GM23338 (cell line): ENCODE results near the gene HS6ST2. TPM values are rescaled to one million over a fixed set of nuclear protein-coding genes. Genes with fewer than 3 reads are reported as not detected.

ENCODE experiments used
- ATAC-seq: fragments of 200-7000 bp; cut with Tn5 transposase; 3 replicates; pipeline ENCODE4 v1.9.1; 2020
- DNase-seq: peaks from one replicate; pipeline ENCODE4 v3.0.0-alpha.2; 2015; ENCODE audit warnings: low spot score
- H2AFZ ChIP-seq: fragments of 200-600 bp; sonication (generic); 2 replicates; pipeline ENCODE4 v1.8.0; 2016; ENCODE audit warnings: antibody characterized with exemption, mild to moderate bottlenecking, moderate library complexity
- H3F3A ChIP-seq: fragments of 200-600 bp; sonication (generic); replicated peaks from 2 replicates; pipeline ENCODE4 v1.8.0; 2017; ENCODE audit warnings: antibody characterized with exemption, mixed run types, low read depth
- H3K27ac ChIP-seq: fragments of 200-600 bp; sonication (generic); 2 replicates; pipeline ENCODE4 v1.6.1; 2016; ENCODE audit warnings: low read depth
- H3K27me3 ChIP-seq: fragments of 200-600 bp; sonication (generic); 2 replicates; pipeline ENCODE4 v1.8.0; 2016; ENCODE audit warnings: mild to moderate bottlenecking, mixed run types, moderate library complexity; ENCODE audit not compliant: insufficient read depth
- H3K36me3 ChIP-seq: fragments of 200-600 bp; sonication (generic); 2 replicates; pipeline ENCODE4 v1.8.0; 2016; ENCODE audit warnings: mild to moderate bottlenecking; ENCODE audit not compliant: insufficient read depth
- H3K4me1 ChIP-seq: fragments of 200-600 bp; sonication (generic); 2 replicates; pipeline ENCODE4 v1.8.0; 2016; ENCODE audit warnings: mild to moderate bottlenecking, moderate library complexity; ENCODE audit not compliant: insufficient read depth
- H3K4me2 ChIP-seq: fragments of 200-600 bp; sonication (generic); 2 replicates; pipeline ENCODE4 v1.7.1; 2017; ENCODE audit warnings: mixed run types
- H3K4me3 ChIP-seq: fragments of 200-600 bp; sonication (generic); 2 replicates; pipeline ENCODE4 v1.6.1; 2016; ENCODE audit warnings: mixed run types
- H3K79me2 ChIP-seq: fragments of 200-600 bp; sonication (generic); replicated peaks from 2 replicates; pipeline ENCODE4 v1.8.0; 2017; ENCODE audit warnings: mild to moderate bottlenecking; ENCODE audit not compliant: insufficient read depth
- H3K9me2 ChIP-seq: fragments of 200-600 bp; sonication (generic); 2 replicates; pipeline ENCODE4 v1.8.0; 2017; ENCODE audit not compliant: insufficient read depth
- H4K20me1 ChIP-seq: fragments of 200-600 bp; sonication (generic); replicated peaks from 2 replicates; pipeline ENCODE4 v1.8.0; 2017; ENCODE audit warnings: mild to moderate bottlenecking; ENCODE audit not compliant: insufficient read depth
- H3K27ac Mint-ChIP-seq: 2 replicates; pipeline ENCODE4 v1.8.0; 2020; ENCODE audit warnings: inconsistent platforms, mild to moderate bottlenecking, moderate library complexity, mixed read lengths
- H3K27me3 Mint-ChIP-seq: 3 replicates; pipeline ENCODE4 v1.8.0; 2022; ENCODE audit warnings: low read depth, mild to moderate bottlenecking, moderate library complexity, mixed read lengths, inconsistent platforms; ENCODE audit not compliant: insufficient read depth, poor library complexity
- H3K36me3 Mint-ChIP-seq: 3 replicates; pipeline ENCODE4 v1.8.0; 2021; ENCODE audit warnings: low read depth, mild to moderate bottlenecking, inconsistent platforms, moderate library complexity, mixed read lengths
- H3K4me1 Mint-ChIP-seq: 3 replicates; pipeline ENCODE4 v1.8.0; 2020; ENCODE audit warnings: mild to moderate bottlenecking, inconsistent platforms, mixed read lengths
- H3K4me3 Mint-ChIP-seq: 3 replicates; pipeline ENCODE4 v1.8.0; 2021; ENCODE audit warnings: moderate library complexity, mild to moderate bottlenecking, inconsistent platforms, mixed read lengths
- H3K9me3 Mint-ChIP-seq: 3 replicates; pipeline ENCODE4 v1.8.0; 2020; ENCODE audit warnings: moderate library complexity, mild to moderate bottlenecking, inconsistent platforms, mixed read lengths
- CREB1 ChIP-seq: fragments of 250-450 bp; sonication (Bioruptor Pico); IDR thresholded peaks from 2 replicates; pipeline ENCODE4 v1.5.0; 2020; ENCODE audit warnings: low read depth, mild to moderate bottlenecking, moderate library complexity
- CTCF ChIP-seq, 2 experiments: fragments of 200-600 bp in 1 of 2; sonication (generic) in 1 of 2; conservative IDR thresholded peaks; 2 replicates each; pipeline versions ENCODE4 v1.5.1 to v1.6.1; 2016 to 2017; ENCODE audit warnings: antibody characterized with exemption in 2 of 2, low read depth in 2 of 2, mild to moderate bottlenecking in 2 of 2, moderate library complexity in 1 of 2
- ETS1 ChIP-seq: IDR thresholded peaks from 2 replicates; pipeline ENCODE4 v1.6.1; 2016; ENCODE audit warnings: antibody characterized with exemption
- EZH2 ChIP-seq: fragments of 200-600 bp; sonication (generic); IDR thresholded peaks from one replicate; pipeline ENCODE4 v1.8.0; 2017; ENCODE audit warnings: antibody characterized with exemption, mild to moderate bottlenecking, low read depth; ENCODE audit not compliant: unreplicated experiment
- EZH2phosphoT487 ChIP-seq: fragments of 200-600 bp; sonication (generic); IDR thresholded peaks from one replicate; pipeline ENCODE4 v1.8.1; 2018; ENCODE audit warnings: antibody characterized with exemption; ENCODE audit not compliant: unreplicated experiment
- JUNB ChIP-seq: IDR thresholded peaks from one replicate; pipeline ENCODE4 v1.6.1; 2016; ENCODE audit warnings: antibody characterized with exemption; ENCODE audit not compliant: unreplicated experiment
- NANOG ChIP-seq: IDR thresholded peaks from 2 replicates; pipeline ENCODE4 v1.6.1; 2016; ENCODE audit warnings: antibody characterized with exemption, borderline replicate concordance
- POLR2AphosphoS5 ChIP-seq: IDR thresholded peaks from 2 replicates; pipeline ENCODE4 v1.6.1; 2016; ENCODE audit warnings: antibody characterized with exemption, low read depth
- REST ChIP-seq: IDR thresholded peaks from one replicate; pipeline ENCODE4 v1.6.1; 2018; ENCODE audit warnings: antibody characterized with exemption; ENCODE audit not compliant: unreplicated experiment
- STAT1 ChIP-seq: IDR thresholded peaks from one replicate; pipeline ENCODE4 v1.6.1; 2016; ENCODE audit warnings: antibody characterized with exemption; ENCODE audit not compliant: unreplicated experiment
- ZNF114 ChIP-seq: fragments of 250-450 bp; sonication (Bioruptor Pico); IDR thresholded peaks from 2 replicates; pipeline ENCODE4 v1.5.0; 2020; ENCODE audit warnings: mild to moderate bottlenecking, moderate library complexity
- ZNF331 ChIP-seq: fragments of 250-450 bp; sonication (Bioruptor Pico); IDR thresholded peaks from 2 replicates; pipeline ENCODE4 v1.5.0; 2020; ENCODE audit warnings: low read depth, mild to moderate bottlenecking, moderate library complexity
- ZNF462 ChIP-seq: fragments of 250-450 bp; sonication (Bioruptor Pico); IDR thresholded peaks from 2 replicates; pipeline ENCODE4 v1.5.0; 2020; ENCODE audit warnings: mild to moderate bottlenecking, moderate library complexity
- polyA plus RNA-seq: library from polyadenylated mRNA; unstranded; fragments of >200 nt; fragmentation: Nextera tagmentation; extraction: Ambion mirVana; gene quantifications from 2 replicates; pipeline ENCODE4 v1.2.1, GENCODE V29; 2016
- total RNA-seq: library from RNA; depleted of rRNA; stranded (reverse); fragments of >200 nt; shearing (Covaris generic); gene quantifications from 2 replicates; pipeline ENCODE4 v1.2.3, GENCODE V29; 2014

Gene HS6ST2
- total and polyA plus RNA-seq, 2 experiments from 2014 or later, result 0.82 to 4.8 TPM

GRCh38 chrX:132638313-132638712 lies 320.1 kb downstream of the HS6ST2 start:
- Mint-ChIP-seq H3K4me1 (peaks cover 5% of the 10 kb centered on the region; the same call in 2 of the 3 replicates), H3K27ac (no peak overlapping the region), H3K9me3 (no peaks in the 10 kb centered on the region), H3K4me3 (no peak overlapping the region), H3K27me3 (peaks cover 1% of the 10 kb centered on the region), H3K36me3 (no peaks in the 10 kb centered on the region)
- Histone ChIP-seq H4K20me1 (no peaks in the 10 kb centered on the region), H3K27me3 (no peaks in the 10 kb centered on the region), H3F3A (no peaks in the 10 kb centered on the region), H3K27ac (no peak overlapping the region), H3K36me3 (no peaks in the 10 kb centered on the region), H3K4me1 (no peaks in the 10 kb centered on the region), H3K79me2 (no peaks in the 10 kb centered on the region), H3K4me2 (no peak overlapping the region), H3K4me3 (no peak overlapping the region), H3K9me2 (no peaks in the 10 kb centered on the region), H2AFZ (no peak overlapping the region)
- DNase-seq (no peak), ATAC-seq (no peak)
- TF ChIP-seq ETS1 (no peak), REST (no peak), EZH2phosphoT487 (no peak), POLR2AphosphoS5 (no peak), ZNF462 (no peak), STAT1 (no peak), EZH2 (no peak), ZNF331 (CRISPR knock-in tag) (no peak), CTCF (conservative IDR thresholded peaks at IDR 0.05; ENCODE audit: low read depth in 2 of 2) (no peak), ZNF114 (CRISPR knock-in tag) (no peak), CREB1 (CRISPR knock-in tag) (no peak), NANOG (no peak), JUNB (no peak)
